Left ventricle myocardium inferior (tissue), 1 donor: ENCODE data around the gene SAMD14. TPM values are rescaled to one million over a fixed set of nuclear protein-coding genes. Genes with fewer than 3 reads are reported as not detected.
A peak's percentile ranks its signal among the peaks of the same experiment; 100 is the strongest.

Experiments
- DNase-seq: peaks from one replicate; pipeline ENCODE4 v3.0.0-alpha.2; 2020
- H3K27ac ChIP-seq: fragments of 200-600 bp; replicated peaks from 2 replicates; pipeline ENCODE4 v1.8.0; 2021
- H3K27me3 ChIP-seq: fragments of 200-600 bp; 2 replicates; pipeline ENCODE4 v1.8.0; 2021; ENCODE audit warnings: low read depth
- H3K36me3 ChIP-seq: fragments of 200-600 bp; 2 replicates; pipeline ENCODE4 v1.8.0; 2021
- H3K4me1 ChIP-seq: fragments of 200-600 bp; 2 replicates; pipeline ENCODE4 v1.8.0; 2021
- H3K4me3 ChIP-seq: fragments of 200-600 bp; 2 replicates; pipeline ENCODE4 v1.8.0; 2021; ENCODE audit warnings: mild to moderate bottlenecking, moderate library complexity
- H3K9me3 ChIP-seq: fragments of 200-600 bp; replicated peaks from 2 replicates; pipeline ENCODE4 v1.8.0; 2021
- CTCF ChIP-seq: fragments of 200-600 bp; IDR thresholded peaks from 2 replicates; pipeline ENCODE4 v1.8.0; 2021; ENCODE audit warnings: antibody characterized with exemption, mild to moderate bottlenecking, borderline replicate concordance
- intact Hi-C: fragments of 100-400 bp; cut with micrococcal nuclease; formaldehyde crosslinking; loops from one replicate; pipeline ENCODE4 v1.11.0; 2022
- total RNA-seq: library from RNA; stranded (reverse); fragmentation: NEBNext Ultra II Directional; extraction: Animal tissue kit (Norgen Biotek cat#: 25700); gene quantifications from one replicate; pipeline ENCODE4 v1.2.1, GENCODE V29; 2021
- donor health status: DM: no; HTN: yes; CAD: no; lungs with severe emphysema.

Gene SAMD14
- total RNA-seq, 1 donor from 2014 or later: 1.6 TPM

- H3K27ac ChIP-seq: peak overlapping the region; percentile 94
- peaks cover 53% of the 10 kb centered on the region for H3K36me3 ChIP-seq
- peaks cover 70% of the 10 kb centered on the region for H3K4me1 ChIP-seq
- DNase-seq: no peak
- H3K4me3 ChIP-seq: no peak overlapping the region
- intact Hi-C loops: no loop called here
- no peak for TF ChIP-seq CTCF
- H3K9me3 ChIP-seq: no peaks in the 10 kb centered on the region
- H3K27me3 ChIP-seq: no peaks in the 10 kb centered on the region
Observed at GRCh38 chr17:50109785-50110184, 20.2 kb downstream of the SAMD14 start.

- intact Hi-C loops: no loop called here
- no peak for DNase-seq
- TF ChIP-seq CTCF: no peak
- peaks cover 65% of the 10 kb centered on the region for H3K4me1 ChIP-seq
- H3K36me3 ChIP-seq: peaks cover 58% of the 10 kb centered on the region
- H3K9me3 ChIP-seq: no peaks in the 10 kb centered on the region
- H3K27me3 ChIP-seq: no peaks in the 10 kb centered on the region
- H3K4me3 ChIP-seq: no peak overlapping the region
- peak overlapping the region; percentile 94 for H3K27ac ChIP-seq
Observed at GRCh38 chr17:50109207-50109606, 20.8 kb downstream of the SAMD14 start.

GRCh38 chr17:50108556-50108955 is 21.4 kb downstream of the SAMD14 start:
- H3K27me3 ChIP-seq: no peaks in the 10 kb centered on the region
- no peak overlapping the region for H3K4me3 ChIP-seq
- no peaks in the 10 kb centered on the region for H3K9me3 ChIP-seq
- peak overlapping the region; percentile 94 for H3K27ac ChIP-seq
- no peak for TF ChIP-seq CTCF
- peaks cover 58% of the 10 kb centered on the region for H3K36me3 ChIP-seq
- intact Hi-C loops: no loop called here
- no peak for DNase-seq
- H3K4me1 ChIP-seq: peaks cover 63% of the 10 kb centered on the region

GRCh38 chr17:50107790-50108414 is 22.1 kb downstream of the SAMD14 start:
- Histone ChIP-seq H3K9me3 (no peaks in the 10 kb centered on the region), H3K36me3 (peaks cover 58% of the 10 kb centered on the region), H3K27ac (peak overlapping the region; percentile 94), H3K4me1 (peaks cover 63% of the 10 kb centered on the region), H3K27me3 (no peaks in the 10 kb centered on the region), H3K4me3 (no peak overlapping the region)
- no peak for DNase-seq
- no peak for TF ChIP-seq CTCF
- intact Hi-C loops: no loop called here

- TF ChIP-seq CTCF: no peak
- DNase-seq: no peak
- Histone ChIP-seq H3K4me1 (peaks cover 58% of the 10 kb centered on the region), H3K27ac (peak overlapping the region; percentile 42), H3K36me3 (peaks cover 58% of the 10 kb centered on the region), H3K4me3 (no peak overlapping the region), H3K9me3 (no peaks in the 10 kb centered on the region), H3K27me3 (no peaks in the 10 kb centered on the region)
- intact Hi-C loops: no loop called here
Observed at GRCh38 chr17:50106393-50107131, 23.4 kb downstream of the SAMD14 start.
